ENCODE results near the gene NPM3. TPM values are rescaled to one million over a fixed set of nuclear protein-coding genes. Genes with fewer than 3 reads are reported as not detected.

Gene NPM3
- total RNA-seq, 2 donors from 2014 or later: 16.3 to 19.9 TPM

GRCh38 chr10:101773923-101774588, 9.2 kb downstream of the NPM3 start:
- H3K36me3 ChIP-seq: no peaks in the 10 kb centered on the region
- no peak overlapping the region for H3K4me3 ChIP-seq
- no peaks in the 10 kb centered on the region for H3K9me3 ChIP-seq
- H3K4me1 ChIP-seq (ENCODE audit: control insufficient read depth in 1 of 2, low read depth in 2 of 2): peaks cover 7 to 19% of the 10 kb centered on the region in 2 donors
- H3K27me3 ChIP-seq (replicated peaks; ENCODE audit: insufficient read depth): peaks cover 8% of the 10 kb centered on the region
- DNase-seq (ENCODE audit: low spot score): no peak
- H3K27ac ChIP-seq: no peak overlapping the region
- TF ChIP-seq CTCF (IDR thresholded peaks at IDR 0.05): no peak
- ATAC-seq (ENCODE audit: insufficient number of reproducible peaks, low FRiP score, low read depth): no peak

GRCh38 chr10:101772895-101773761, 10.1 kb downstream of the NPM3 start:
- DNase-seq (ENCODE audit: low spot score): no peak
- no peak for TF ChIP-seq CTCF (IDR thresholded peaks at IDR 0.05)
- H3K27me3 ChIP-seq (replicated peaks; ENCODE audit: insufficient read depth): peaks cover 8% of the 10 kb centered on the region

GRCh38 chr10:101772017-101772894, 11.0 kb downstream of the NPM3 start:
- no peak for TF ChIP-seq CTCF (IDR thresholded peaks at IDR 0.05)
- DNase-seq (ENCODE audit: low spot score): no peak
- Histone ChIP-seq H3K4me1 (ENCODE audit: control insufficient read depth in 1 of 2, low read depth in 2 of 2) (peaks cover 7 to 13% of the 10 kb centered on the region in 2 donors), H3K36me3 (no peaks in the 10 kb centered on the region), H3K27ac (no peak overlapping the region), H3K9me3 (no peaks in the 10 kb centered on the region), H3K4me3 (no peak overlapping the region), H3K27me3 (replicated peaks; ENCODE audit: insufficient read depth) (peaks cover 8% of the 10 kb centered on the region)
- no peak for ATAC-seq (ENCODE audit: insufficient number of reproducible peaks, low FRiP score, low read depth)

More at GRCh38 chr10:101772895-101773761, 10.1 kb downstream of the NPM3 start:
- H3K36me3 ChIP-seq: no peaks in the 10 kb centered on the region
- H3K9me3 ChIP-seq: no peaks in the 10 kb centered on the region
- no peak for ATAC-seq (ENCODE audit: insufficient number of reproducible peaks, low FRiP score, low read depth)
- peaks cover 7 to 13% of the 10 kb centered on the region in 2 donors for H3K4me1 ChIP-seq (ENCODE audit: control insufficient read depth in 1 of 2, low read depth in 2 of 2)
- no peak overlapping the region for H3K4me3 ChIP-seq
- H3K27ac ChIP-seq: no peak overlapping the region

GRCh38 chr10:101771380-101771779, 11.9 kb downstream of the NPM3 start:
- Histone ChIP-seq H3K4me1 (ENCODE audit: control insufficient read depth in 1 of 2, low read depth in 2 of 2) (peaks cover 6 to 12% of the 10 kb centered on the region in 2 donors), H3K36me3 (no peaks in the 10 kb centered on the region), H3K27ac (no peak overlapping the region), H3K27me3 (replicated peaks; ENCODE audit: insufficient read depth) (peaks cover 8% of the 10 kb centered on the region), H3K4me3 (no peak overlapping the region), H3K9me3 (no peaks in the 10 kb centered on the region)
- DNase-seq (ENCODE audit: low spot score): no peak
- no peak for TF ChIP-seq CTCF (IDR thresholded peaks at IDR 0.05)
- ATAC-seq (ENCODE audit: insufficient number of reproducible peaks, low FRiP score, low read depth): no peak
